ENCODE data around the gene CEPT1.

The CEPT1 gene

GRCh38 chr1:111222308-111223125 lies 82.5 kb downstream of the CEPT1 start:
- POLR2A ChIA-PET (ENCODE audit: low non-redundant PET): interaction anchor here (0.6 kb wide), 1 partner anchor 10 kb away, joined by 5 read pairs; no protein-coding TSS in a partner anchor
- peak; percentile 94 for TF ChIP-seq CTCF (conservative IDR thresholded peaks at IDR 0.05; ENCODE audit: low read depth)
- CTCF ChIA-PET: interaction anchor here (0.5 to 1.8 kb wide), 17 partner anchors 10 to 464 kb away, joined by 3 to 23 read pairs (median 4); no protein-coding TSS in a partner anchor
- H3K27ac ChIP-seq: no peak overlapping the region
- DNase-seq (ENCODE audit: low spot score): peak; percentile 91

- POLR2A ChIA-PET (ENCODE audit: low non-redundant PET): interaction anchor here (0.6 kb wide), 1 partner anchor 10 kb away, joined by 5 read pairs; no protein-coding TSS in a partner anchor
- DNase-seq (ENCODE audit: low spot score): no peak
- CTCF ChIA-PET: interaction anchor here (0.6 to 1.8 kb wide), 19 partner anchors 9 to 661 kb away, joined by 3 to 23 read pairs (median 3); no protein-coding TSS in a partner anchor
- peak; percentile 49 for TF ChIP-seq CTCF (conservative IDR thresholded peaks at IDR 0.05; ENCODE audit: low read depth)
- H3K27ac ChIP-seq: no peak overlapping the region
Observed at GRCh38 chr1:111223126-111223685, 83.2 kb downstream of the CEPT1 start.

- TF ChIP-seq CTCF (conservative IDR thresholded peaks at IDR 0.05; ENCODE audit: low read depth): no peak
- no peak for DNase-seq (ENCODE audit: low spot score)
- no peak overlapping the region for H3K27ac ChIP-seq
- POLR2A ChIA-PET (ENCODE audit: low non-redundant PET): no interaction called here
- CTCF ChIA-PET: no interaction called here
Observed at GRCh38 chr1:111225091-111225490, 85.1 kb downstream of the CEPT1 start.

- DNase-seq (ENCODE audit: low spot score): no peak
- H3K27ac ChIP-seq: no peak overlapping the region
- POLR2A ChIA-PET (ENCODE audit: low non-redundant PET): no interaction called here
- CTCF ChIA-PET: no interaction called here
- no peak for TF ChIP-seq CTCF (conservative IDR thresholded peaks at IDR 0.05; ENCODE audit: low read depth)
Observed at GRCh38 chr1:111225717-111226400, 85.8 kb downstream of the CEPT1 start.

- TF ChIP-seq CTCF (conservative IDR thresholded peaks at IDR 0.05; ENCODE audit: low read depth): no peak
- POLR2A ChIA-PET (ENCODE audit: low non-redundant PET): no interaction called here
- H3K27ac ChIP-seq: no peak within 1 kb of the TSS
- CTCF ChIA-PET: interaction anchor here (0.7 kb wide), 1 partner anchor 121 kb away, joined by 3 read pairs; no protein-coding TSS in a partner anchor
- no peak for DNase-seq (ENCODE audit: low spot score)
Observed at GRCh38 chr1:111227434-111227833, 87.4 kb downstream of the CEPT1 start, which contains the start of gene CHI3L2. TSS of gene CHI3L2 (plus strand) at chr1:111227713. CDS start at chr1:111227730, 17 bp downstream.
